SU-DHL-6 (cell line): ENCODE results near the gene TOMM34.

Experiments
- CTCF ChIP-seq: fragments of 200-600 bp; sonication (generic); IDR thresholded peaks from one replicate; pipeline ENCODE4 v1.5.1; 2017; ENCODE audit warnings: antibody characterized with exemption, mild to moderate bottlenecking, low read length, moderate library complexity; ENCODE audit not compliant: insufficient read depth, poor library complexity, severe bottlenecking
- EZH2phosphoT487 ChIP-seq: fragments of 200-600 bp; sonication (generic), shearing (Covaris generic); conservative IDR thresholded peaks from 2 replicates; pipeline ENCODE4 v1.6.1; 2018; ENCODE audit warnings: mild to moderate bottlenecking, antibody characterized with exemption, low read length, moderate library complexity, mixed read lengths

- no peak for TF ChIP-seq CTCF
- no peak for TF ChIP-seq EZH2phosphoT487
Observed at GRCh38 chr20:44948107-44948506, 12.1 kb downstream of the TOMM34 start.
